Activated gamma-delta T cell treated with anti-CD3 and anti-CD28 coated beads, Interleukin-2, amount 50 U/mL, for 16 hours (primary cell): ENCODE results near the gene SMAP2.
"Not testable (repeated sequence)": the region's sequence is repeated elsewhere in the genome, so short reads cannot be mapped to it uniquely, and the experiment has no call there.

Source experiments
- DNase-seq: peaks from one replicate; pipeline ENCODE4 v3.0.0-alpha.2; 2020; ENCODE audit warnings: low read depth

Gene SMAP2

DNA sequence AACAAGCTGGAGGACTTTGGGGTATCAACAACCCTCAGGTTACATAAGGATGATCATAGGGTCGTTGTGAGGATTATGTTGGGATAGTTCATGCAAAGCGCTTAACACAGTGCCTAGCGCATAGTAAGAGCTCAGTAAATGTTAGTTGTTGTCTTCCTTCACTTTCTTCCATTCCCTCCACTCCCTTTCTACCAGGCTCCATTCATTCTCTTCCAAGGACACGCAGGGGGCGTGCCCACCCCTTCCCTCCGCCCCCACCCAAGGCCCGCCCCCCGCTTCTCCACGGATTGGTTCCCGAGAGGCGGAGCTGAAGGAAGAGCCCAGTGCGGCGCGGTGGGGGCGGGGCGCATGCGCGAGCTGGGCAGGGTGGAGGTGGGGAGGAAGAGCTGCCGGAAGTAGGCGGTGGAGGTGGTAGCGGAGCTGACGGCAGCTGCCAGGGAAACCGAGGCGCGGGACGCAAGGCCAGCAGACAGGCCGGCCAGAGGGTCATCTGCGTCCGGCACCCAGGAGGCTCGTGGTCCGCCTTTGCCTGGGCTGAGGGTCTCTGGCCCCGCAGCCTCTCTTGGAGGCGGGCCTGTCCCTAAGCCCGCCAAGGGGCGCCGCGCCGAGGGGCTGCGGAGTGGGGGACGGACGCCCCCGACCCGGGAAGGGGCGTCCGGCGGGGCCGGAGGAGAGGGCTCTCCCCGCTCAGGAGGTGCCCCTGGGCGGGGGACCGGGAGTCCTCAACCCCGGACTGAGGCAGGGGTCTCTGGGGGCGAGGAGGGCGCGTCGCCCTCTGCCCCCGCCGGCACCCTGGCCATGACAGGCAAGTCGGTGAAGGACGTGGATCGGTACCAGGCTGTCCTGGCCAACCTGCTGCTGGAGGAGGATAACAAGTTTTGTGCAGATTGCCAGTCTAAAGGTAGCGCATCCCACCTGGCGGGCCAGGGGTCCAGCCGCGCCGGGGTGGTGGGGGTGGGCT is at the start of gene SMAP2:
Gene SMAP2, plus strand, starts transcription at position 405 of the 961 bp plus-strand sequence. Its CDS starts 394 bp downstream, at position 799.
- peak; percentile 91 for DNase-seq

DNA sequence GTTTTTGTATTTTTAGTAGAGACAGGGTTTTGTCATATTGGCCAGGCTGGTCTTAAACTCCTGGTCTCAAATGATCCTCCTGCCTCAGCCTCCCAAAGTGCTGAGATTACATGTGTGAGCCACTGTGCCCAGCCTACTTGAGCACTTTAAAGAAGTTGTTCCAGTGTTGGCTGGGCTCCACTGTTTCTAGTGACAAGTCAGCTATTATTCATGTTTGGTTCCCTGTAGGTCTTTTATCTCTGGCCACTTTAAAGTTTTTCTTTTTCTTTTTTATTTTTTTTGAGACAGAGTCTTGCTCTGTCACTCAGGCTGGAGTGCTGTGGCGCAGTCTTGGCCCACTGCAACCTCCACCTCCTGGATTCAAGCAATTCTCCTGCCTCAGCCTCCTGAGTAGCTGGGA is 42.1 kb upstream of the SMAP2 start:
- DNase-seq, result not testable (repeated sequence)

DNA sequence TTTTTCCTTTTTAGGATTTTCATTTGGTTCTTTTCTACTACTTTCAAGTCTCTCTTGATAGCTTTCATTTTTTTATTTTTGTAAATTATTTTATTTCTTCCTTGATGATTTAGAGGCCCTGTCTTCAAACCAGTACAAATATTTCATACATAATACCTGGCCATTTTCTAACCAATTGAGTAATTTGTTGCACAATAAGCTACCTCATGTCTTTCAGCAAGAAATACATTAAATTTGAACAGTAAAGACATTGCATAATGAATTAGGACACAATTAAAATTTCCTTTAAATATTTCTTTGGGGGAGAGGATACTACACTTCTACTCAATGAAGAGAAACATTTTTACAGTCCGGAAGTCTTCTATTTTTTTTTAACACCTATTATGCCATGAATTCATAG is 40.8 kb upstream of the SMAP2 start:
- no peak for DNase-seq

DNA sequence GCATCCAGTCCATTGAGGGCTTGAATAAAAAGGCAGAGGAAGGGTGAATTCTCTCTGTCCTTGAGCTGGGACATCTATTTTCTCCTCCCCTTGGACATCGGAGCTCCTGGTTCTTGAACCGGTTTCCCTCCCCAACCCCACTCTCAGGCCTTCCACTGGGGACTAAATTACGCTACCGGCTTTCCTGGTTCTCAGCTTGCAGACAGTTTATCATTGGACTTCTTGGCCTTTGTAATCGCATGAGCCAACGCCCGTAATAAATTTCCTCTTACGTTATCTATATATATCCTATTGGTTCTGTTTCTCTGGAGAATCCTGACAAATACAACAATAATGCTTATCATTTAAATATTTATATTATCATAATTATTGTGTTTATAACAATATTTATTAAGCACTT is 36.1 kb upstream of the SMAP2 start:
- no peak for DNase-seq

DNA sequence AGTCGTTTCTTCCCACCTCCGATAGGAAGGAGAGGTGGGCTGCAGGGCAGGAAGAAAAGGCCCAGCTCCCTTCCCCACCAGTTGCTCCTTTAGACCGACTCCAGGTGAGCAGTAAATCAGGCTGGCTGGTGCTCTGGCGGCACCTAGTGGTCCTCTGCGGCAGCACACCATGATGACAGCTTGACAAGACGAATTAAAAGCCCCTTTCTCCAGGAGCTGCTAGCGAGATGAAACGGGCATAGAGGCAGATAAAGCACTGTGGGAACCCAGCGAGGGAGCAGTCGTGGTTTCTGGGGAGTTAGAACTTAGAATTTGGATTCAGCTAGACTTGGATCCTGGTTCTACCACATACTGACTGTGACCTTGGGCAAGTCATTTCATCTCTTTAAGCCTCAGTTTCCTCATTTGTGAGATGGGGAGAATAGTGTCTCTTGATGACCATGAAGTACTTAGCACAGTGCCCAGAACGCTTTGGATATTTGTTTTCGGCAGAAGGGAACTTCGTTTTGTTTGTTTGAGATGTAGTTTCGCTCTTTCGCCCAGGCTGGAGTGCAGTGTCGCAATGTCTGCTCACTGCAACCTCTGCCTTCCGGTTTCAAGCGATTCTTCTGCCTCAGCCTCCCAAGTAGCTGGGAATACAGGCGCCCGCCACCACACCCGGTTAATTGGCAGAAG is 34.6 kb upstream of the SMAP2 start:
- peak; percentile 84 for DNase-seq

DNA sequence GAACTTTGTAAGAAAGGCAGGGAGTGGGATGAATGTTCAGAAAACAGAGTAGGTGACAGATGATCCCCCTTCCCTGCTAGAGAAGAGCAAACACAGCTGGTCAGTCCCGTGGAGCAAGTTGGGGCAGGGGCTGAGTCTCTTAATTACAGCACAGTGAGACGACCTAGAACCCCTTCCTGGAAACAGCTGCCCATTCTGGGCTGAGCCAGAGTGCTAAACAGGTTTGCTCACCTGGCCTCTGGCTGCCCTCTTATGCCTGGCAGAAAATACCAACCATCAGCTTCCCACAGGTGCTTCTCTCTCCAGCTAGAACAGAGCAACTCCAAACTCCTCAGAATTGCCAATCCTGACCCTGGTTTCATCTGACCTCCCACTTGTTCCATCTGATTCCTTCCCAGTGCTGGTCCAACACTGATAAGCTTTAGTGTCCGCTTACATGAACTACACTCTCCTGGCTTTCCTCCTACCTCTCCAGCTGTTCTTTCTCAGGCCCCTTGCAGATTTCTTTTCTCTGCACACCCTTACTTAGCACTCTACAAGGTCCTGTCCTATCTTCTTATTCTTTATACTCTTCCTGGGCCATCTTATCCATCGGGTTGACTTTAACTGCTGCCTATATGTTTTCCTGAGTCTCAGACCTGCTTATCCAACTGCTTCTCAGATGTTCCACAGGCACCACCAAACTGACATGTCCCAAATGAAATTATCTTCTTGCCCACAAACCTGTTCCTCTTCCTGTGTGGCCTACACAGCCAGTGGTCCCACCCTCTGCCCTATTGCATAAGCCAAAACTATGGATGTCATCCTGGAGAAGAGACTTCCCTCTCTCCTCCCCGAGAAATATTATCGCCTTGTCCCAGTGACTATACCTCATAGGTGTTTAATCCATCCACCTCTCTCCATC is 33.9 kb upstream of the SMAP2 start:
- no peak for DNase-seq

DNA sequence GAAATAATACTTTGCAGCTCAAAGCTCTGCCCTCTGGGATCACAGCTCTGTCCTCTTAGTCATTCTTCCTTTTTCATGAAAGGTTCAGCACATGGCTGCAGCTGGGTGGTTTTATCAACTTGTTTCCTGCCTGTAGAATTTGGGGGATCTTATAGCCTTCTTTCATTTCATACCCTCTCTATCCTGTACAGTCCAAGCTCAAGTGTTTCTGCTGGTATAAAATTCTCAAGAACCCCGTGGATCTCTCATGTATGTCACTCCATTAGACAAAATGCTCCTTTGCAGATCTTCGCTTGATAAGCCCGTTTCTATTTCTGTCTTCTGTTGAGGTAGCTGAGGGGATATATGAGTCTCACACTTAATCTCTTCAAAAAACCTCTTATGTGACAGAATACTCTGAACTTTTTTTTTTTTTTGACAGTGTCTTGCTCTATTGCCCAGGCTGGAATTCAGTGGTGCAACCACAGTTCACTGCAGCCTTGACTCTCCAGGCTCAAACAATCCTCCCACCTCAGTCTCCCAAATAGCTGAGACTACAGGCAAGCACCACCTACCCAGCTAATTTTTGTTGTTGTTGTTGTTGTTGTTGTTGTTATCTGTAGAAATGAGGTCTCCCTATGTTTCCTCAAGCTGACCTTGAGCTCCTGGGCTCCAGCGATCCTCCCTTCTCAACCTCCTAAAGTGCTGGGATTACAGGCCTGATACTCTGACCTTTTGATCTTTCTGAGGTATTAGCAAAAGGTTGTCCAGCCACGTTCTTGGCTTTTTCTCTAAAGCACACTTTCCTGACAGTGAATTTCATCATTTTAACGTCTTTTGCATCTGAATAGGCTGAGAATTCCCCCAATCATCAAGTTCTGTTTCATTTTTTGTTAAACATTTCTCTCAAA is 31.8 kb upstream of the SMAP2 start:
- no peak for DNase-seq

DNA sequence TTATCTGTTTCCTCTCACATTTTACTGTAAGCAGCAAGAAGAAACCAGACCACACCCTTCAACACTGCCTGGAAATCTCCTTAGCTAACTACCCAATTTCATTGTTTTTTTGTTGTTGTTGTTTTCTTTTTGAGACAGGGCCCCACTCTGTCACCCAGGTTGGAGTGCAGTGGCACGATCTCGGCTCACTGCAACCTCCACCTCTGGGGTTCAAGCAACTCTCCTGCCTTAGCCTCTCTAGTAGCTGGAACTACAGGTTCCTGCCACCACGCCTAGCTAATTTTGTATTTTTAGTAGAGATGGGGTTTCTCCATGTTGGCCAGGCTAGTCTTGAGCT is 31.2 kb upstream of the SMAP2 start:
- DNase-seq, result not testable (repeated sequence)

DNA sequence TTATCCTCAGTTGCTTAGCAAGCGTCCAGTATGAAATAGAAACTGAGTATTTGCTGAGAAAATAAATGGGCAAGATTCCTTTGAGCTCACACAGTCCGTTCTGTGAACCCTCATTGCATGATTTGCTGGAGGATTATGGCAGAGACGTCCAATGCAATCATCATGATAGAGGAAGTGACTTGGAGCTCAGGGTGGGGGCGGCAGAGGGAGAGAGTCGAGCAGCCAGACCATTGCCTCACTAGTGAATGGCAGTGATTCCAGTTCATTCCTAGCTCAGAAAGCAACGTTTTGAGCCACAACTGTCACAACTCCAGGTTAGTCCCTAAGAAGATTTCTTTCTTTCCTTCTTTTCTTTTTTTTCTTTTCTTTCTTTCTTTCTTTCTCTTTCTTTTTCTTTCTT is 28.9 kb upstream of the SMAP2 start:
- DNase-seq, result no peak

DNA sequence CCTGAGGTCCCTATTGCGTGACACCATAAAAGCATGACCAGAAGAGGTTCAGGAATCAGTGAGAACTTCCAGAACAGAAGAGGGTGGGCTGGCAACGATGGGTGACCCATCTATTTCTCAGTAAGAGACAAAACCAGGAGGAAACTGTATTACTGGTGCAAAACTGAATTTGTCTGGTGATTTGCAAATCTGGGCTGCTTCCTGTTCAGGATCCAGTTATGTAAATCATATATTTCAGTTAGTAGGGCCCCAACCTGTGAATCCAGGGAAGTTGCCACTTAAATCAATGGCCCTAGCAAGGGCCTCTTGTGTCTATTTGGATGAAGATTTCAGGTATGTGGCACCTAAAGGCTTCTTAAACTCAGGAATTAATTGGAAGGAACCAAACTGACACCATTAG is 23.1 kb upstream of the SMAP2 start:
- DNase-seq, result no peak

DNA sequence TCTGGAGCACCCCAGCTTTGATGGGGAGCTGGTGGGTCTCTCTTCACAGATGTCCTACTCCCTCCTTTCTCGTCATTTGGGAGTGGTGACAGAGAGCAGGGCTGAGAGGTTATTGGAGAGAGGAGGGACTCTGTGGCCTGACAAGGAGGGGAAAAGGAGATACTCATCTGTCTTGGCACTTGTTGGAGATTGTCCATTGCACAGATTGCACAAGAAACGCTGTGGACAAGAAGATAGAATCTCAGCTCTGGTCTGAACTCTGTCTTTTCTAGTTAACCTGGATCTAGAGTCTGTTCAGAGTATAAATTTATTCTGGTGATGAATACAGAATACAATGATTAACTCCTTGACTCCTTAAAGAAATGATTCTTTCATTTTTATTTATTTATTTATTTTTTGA is 22.4 kb upstream of the SMAP2 start:
- DNase-seq, result no peak

DNA sequence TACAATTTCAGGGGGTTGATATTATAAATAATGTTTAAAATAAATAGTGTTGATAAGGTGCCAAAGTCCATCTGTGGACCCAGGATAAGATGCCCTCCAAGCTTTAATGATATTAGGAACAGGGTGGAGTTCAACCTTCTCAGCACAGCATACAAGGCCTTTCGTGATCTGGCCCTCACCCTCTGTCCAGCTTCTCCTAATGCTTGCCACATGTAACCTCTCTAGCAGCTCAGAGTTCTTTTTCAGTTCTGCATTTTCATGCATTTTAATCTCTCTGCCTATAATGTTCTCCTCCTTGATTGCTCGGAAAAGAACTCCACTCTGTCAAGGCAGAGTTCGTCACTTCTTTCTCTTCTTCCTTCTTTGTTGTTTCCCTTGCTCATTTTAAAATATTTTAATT is 21.4 kb upstream of the SMAP2 start:
- DNase-seq, result no peak

DNA sequence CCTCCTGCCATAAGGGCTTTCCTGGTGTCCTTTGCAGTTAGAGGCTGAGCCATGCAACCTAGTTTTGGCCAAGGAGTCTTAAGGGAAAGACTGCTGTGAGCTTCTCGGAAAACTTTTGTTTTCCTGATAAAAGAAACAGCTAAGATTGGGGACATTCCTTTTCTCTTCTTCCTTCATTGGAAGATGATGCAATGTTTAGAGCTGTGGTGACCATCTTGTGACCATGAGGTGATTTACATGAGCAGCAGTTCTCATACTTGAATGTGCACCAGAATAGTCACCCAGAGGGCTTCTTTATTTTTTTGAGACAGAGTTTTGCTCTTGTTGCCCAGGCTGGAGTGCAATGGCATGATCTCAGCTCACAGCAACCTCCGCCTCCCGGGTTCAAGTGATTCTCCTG is 20.4 kb upstream of the SMAP2 start:
- DNase-seq, result no peak

DNA sequence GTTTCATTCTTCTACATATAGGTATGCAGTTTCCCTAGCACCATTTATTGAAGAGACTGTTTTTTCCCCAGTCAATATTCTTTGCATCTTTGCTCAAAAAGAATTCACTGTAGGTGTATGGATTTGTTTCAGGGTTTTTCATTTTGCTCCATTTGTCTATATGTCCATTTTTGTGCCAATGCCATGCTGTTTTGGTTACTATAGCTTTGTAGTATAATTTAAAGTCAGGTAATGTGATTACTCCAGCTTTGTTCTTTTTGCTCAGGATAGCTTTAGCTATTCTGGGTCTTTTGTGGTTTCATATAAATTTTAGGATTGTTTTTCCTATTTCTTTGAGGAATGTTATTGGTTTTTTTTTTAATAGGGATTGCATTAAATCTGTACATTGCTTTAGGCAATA is 15.9 kb upstream of the SMAP2 start:
- DNase-seq, result no peak

DNA sequence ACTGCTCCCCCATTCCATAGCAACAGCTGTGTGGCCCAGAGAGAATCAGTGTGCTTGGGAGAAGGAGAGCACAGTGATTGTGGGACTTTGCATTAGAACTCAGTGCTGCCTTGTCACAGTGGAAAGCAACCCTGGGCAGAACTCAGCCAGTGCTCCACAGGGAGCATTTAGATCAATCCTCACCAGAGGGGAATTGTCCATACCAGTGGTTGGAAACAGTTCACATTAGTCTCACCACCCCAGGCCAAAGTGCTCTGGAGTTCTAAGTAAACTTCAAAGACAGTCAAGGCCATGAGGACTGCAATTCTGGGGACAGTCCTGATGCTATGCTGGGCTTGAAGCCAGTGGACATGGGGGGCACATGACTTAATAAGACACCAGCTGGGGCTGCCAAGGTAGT is 12.9 kb upstream of the SMAP2 start:
- DNase-seq, result no peak

DNA sequence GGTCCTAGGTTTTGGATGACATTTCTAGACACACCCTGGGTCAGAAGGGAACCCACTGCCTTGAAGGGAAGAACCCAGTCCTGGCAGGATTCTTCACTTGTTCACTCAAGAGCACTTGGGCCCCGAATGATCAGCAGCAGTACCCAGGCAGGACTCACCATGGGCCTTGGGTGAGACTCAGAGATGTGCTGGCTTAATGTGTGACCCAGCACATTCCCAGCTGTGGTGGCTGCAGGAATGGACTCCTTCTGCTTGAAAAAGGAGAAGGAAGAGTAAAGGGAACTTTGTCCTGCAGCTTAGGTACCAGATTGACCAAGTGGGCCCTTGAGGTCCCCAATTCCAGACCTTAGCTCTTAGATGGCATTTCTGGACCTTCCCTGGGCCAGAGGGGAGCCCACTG is 12.3 kb upstream of the SMAP2 start:
- DNase-seq, result no peak

DNA sequence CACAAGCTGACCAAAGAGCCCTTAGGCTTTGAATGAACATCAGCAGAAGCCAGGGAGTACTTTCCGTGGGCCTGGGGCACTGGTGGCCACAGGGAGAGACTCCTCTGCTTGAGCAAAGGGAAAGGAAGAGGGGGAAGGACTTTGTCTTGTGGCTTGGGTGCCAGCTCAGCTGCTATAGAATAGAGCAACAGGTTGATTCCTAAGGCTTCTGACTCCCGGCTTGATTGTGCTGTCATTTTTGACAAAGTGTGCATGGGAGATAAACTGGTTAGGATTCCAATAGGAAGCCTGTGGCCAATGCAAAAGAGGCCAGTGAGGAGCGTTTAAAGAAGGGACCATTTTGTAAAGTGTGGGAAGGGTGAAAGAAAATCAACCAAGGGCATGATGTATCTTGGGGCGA is 11.9 kb upstream of the SMAP2 start:
- no peak for DNase-seq

DNA sequence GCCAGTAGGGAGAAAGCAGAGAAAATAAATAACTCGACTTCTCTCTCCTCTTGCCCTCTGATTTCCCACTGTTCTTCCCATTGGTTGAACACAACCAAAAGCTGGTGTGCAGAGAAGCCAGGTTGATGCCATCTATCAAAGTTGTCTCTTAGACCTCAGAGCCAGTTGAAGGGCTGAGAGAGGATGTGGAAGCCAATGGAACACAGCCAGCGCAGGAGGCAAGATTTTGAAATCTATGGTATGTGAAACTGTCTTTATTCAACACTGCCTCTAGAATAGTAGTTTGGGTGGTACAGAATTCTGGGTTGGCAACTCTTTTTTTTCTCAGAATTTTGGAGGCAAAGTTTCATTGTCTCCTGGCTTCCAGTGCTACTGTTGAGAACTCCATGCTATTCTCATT is 11.3 kb upstream of the SMAP2 start:
- no peak for DNase-seq

DNA sequence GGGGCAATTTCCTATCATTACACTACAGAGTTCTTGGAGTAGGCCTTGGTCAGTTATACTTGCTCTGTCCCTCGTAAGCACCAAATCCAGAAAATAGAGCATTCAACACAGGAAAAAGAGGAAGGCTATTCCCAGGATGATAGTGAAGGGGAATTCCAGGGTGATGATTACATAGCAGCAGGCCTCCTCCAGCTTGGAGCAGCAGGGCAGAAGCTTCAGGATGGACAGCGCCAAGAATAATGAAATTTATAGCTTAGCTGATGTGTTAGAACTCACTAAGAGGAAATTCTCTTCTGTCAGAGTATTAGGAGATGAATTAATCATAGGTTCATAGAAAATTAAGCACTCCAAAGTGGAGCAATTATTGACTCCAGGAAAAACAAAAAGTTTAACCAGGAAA is 10.8 kb upstream of the SMAP2 start:
- DNase-seq, result no peak

DNA sequence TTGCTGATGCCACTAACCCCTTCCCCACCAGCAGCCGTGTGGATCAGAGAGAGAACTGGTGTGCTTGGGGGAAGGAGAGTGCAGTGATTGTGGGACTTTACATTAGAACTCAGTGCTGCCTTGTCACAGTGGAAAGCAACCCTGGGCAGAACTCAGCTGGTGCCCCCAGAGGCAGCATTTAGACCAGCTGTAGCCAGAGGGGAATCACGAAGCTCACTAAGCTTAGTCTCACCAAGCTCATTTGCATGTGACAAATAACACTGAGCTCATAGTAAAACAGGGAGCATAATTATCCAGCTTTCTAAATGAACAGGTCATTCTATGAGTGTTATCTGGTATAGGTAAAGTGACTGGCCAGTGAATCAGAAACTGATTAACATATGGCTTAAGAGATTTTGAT is 9.8 kb upstream of the SMAP2 start:
- DNase-seq, result no peak

DNA sequence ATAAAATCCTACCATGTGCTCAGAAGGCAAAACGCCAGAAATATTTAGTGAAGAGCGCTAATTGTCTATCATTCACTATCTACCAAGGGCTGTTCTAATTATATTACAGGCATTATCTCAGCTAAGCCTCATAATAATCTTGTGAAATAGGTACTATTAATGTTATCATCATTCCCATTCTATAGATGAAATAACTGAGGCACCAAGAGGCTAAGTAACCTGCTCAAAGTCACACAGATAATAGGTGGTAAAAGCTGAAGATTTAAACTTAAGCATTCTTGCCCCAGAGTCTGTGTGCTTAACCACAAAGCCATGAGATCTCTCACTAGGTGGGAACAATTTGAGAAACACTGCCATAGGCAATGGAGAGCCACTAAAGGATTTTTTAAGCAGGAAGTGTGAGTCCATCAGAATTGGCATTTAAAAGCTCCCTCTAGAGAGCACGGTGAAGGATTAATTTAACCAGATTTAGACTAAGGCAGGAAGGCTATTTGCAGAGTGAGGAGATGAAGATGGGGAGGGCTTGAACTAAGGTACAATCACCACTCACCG is 1.7 kb upstream of the SMAP2 start:
- DNase-seq, result no peak
